ENCODE measurements around the gene GRM4.

GRCh38 chr6:34072727-34073126, 73.2 kb downstream of the GRM4 start:
- no peak for TF ChIP-seq CTCF (IDR thresholded peaks at IDR 0.05)
- no peak for TF ChIP-seq POLR2A (IDR thresholded peaks at IDR 0.05)
